ENCODE results near the gene ALDH18A1.

Gene ALDH18A1

GRCh38 chr10:95661818-95662217 lies 5.3 kb upstream of the ALDH18A1 start:
- TF ChIP-seq, protein P1, sequence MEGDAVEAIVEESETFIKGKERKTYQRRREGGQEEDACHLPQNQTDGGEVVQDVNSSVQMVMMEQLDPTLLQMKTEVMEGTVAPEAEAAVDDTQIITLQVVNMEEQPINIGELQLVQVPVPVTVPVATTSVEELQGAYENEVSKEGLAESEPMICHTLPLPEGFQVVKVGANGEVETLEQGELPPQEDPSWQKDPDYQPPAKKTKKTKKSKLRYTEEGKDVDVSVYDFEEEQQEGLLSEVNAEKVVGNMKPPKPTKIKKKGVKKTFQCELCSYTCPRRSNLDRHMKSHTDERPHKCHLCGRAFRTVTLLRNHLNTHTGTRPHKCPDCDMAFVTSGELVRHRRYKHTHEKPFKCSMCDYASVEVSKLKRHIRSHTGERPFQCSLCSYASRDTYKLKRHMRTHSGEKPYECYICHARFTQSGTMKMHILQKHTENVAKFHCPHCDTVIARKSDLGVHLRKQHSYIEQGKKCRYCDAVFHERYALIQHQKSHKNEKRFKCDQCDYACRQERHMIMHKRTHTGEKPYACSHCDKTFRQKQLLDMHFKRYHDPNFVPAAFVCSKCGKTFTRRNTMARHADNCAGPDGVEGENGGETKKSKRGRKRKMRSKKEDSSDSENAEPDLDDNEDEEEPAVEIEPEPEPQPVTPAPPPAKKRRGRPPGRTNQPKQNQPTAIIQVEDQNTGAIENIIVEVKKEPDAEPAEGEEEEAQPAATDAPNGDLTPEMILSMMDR (IDR thresholded peaks at IDR 0.05; ENCODE audit: low read depth, low read length), result no peak
- DNase-seq (ENCODE audit: extremely low read depth, low read depth), result no peak

- DNase-seq (ENCODE audit: extremely low read depth, low read depth), result no peak
- TF ChIP-seq, protein P1 (IDR thresholded peaks at IDR 0.05; ENCODE audit: low read depth, low read length), result no peak
Measured at GRCh38 chr10:95660283-95660682, 3.8 kb upstream of the ALDH18A1 start.

DNA sequence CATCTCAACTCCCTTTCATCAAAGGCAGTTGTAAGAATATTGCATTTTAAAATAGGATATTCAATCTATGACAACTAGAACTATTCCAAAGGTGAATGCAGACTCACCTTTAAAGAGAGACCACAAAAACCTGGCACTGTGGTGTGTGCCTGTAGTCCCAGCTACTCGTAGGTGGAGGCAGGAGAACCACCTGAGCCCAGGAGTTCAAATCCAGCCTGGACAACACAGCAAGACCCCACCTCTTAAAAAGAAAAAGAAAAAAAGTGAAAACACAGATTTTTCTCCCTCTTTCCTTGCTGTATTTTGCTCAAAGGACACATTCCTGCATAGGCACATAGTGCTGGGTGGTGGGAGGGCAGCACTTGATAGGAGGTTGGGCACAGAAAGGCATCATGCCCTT lies 739 bp upstream of the ALDH18A1 start:
- no peak for DNase-seq (ENCODE audit: extremely low read depth, low read depth)
- TF ChIP-seq, protein P1 (IDR thresholded peaks at IDR 0.05; ENCODE audit: low read depth, low read length), result no peak

DNA sequence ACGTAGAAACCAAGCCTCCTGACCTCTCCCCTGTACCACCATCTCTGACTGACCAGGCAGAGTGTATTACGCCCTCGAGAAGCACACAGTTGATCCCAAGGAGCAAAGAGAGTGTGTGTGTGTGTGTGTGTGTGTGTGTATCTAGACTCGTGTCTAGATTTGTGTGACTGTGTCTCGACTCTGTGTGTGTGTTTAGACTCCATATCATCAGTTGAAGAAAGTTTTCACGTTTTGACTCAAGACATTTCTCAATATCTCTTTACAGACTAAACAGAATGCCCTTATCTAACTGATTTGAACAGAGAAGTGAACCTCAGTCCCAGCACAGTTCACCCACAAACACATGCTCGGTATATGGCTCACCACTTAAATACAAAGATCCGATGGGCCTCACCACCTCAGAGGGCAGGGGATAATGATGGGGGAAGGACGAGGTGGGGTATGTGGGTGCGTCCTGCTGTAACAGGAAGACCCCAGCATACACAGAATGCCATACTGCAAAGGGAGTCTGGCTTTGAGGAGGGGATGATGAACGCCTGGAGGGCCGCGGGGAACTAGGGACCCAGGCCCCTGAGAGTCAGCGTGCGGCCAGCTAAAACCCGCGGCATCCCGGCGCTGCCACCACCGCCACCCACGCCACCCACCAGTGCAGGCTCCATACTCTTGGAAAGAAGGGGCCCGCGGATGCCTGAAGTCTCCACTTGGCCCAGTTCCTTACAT lies 780 bp downstream of the ALDH18A1 start:
- TF ChIP-seq, protein P1 (IDR thresholded peaks at IDR 0.05; ENCODE audit: low read depth, low read length), result no peak
- DNase-seq (ENCODE audit: extremely low read depth, low read depth), result no peak

GRCh38 chr10:95653895-95654294 lies 2.6 kb downstream of the ALDH18A1 start:
- DNase-seq (ENCODE audit: extremely low read depth, low read depth), result no peak
- TF ChIP-seq, protein P1 (IDR thresholded peaks at IDR 0.05; ENCODE audit: low read depth, low read length), result no peak

- no peak for DNase-seq (ENCODE audit: extremely low read depth, low read depth)
- TF ChIP-seq, protein P1 (IDR thresholded peaks at IDR 0.05; ENCODE audit: low read depth, low read length), result no peak
Measured at GRCh38 chr10:95651346-95652060, 5.0 kb downstream of the ALDH18A1 start.

DNA sequence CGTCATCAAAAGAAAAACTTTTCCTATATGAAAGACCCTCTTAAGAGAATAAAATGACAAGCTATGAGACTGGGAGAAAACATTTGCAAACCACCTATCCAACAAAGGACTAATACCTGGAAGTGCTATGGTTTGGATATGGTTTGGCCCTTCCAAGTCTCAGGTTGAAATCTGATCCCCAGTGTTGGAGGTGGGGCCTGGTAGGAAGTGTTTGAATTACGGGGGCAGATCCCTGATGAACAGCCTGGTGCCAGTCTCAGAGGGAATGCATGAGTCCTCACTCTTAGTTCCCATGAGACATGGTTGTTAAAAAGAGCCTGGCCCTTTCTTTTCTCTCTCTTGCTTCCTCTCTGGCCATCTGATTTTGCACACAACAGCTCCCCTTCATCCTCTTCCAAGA lies 6.3 kb downstream of the ALDH18A1 start:
- DNase-seq (ENCODE audit: extremely low read depth, low read depth), result no peak
- TF ChIP-seq, protein P1 (IDR thresholded peaks at IDR 0.05; ENCODE audit: low read depth, low read length), result no peak

All from AG09319 (cell line).